HG02943 (cell line): Measurements from ENCODE around the gene GMPPA.

Experiments used
- ATAC-seq: cut with Tn5 transposase; IDR thresholded peaks from one replicate; pipeline ENCODE4 v1.9.1; 2021; ENCODE audit warnings: mild to moderate bottlenecking, low read depth, moderate library complexity; ENCODE audit not compliant: unreplicated experiment

The GMPPA gene

DNA sequence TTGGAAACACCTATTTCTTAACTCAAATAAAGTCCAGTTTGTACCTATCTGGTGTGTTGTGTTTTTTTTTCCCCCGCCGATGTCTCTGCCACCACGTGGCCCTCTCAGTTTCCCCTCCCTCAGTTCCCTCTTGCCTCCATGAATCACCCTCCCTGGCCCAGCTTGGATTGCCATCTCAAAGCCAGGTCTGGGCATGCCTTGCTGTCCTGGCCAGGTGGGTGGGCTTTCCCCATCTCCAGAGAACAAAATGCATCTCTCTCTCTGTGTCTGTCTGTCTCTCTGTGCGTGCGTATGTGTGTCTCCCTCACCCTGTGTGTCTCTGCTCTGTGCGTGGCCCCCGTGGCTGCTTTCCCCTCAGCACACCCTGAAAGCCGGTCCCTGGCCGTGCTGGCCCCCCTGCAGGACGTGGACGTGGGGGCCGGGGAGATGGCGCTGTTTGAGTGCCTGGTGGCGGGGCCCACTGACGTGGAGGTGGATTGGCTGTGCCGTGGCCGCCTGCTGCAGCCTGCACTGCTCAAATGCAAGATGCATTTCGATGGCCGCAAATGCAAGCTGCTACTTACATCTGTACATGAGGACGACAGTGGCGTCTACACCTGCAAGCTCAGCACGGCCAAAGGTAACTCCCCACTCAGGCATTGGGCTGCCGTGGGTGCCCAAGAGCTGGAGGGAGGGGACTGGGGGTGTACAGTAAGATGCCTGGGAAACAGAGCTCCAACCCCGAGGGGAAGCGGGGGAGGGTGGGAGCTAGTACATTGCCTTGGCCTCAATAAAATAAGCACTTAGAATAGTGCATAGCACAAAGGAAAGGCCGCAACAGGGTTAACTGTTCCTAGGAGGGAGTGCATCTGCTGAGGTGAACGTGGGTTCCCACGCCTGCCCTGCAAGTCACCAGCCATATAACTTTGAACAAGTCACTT is 31.6 kb upstream of the GMPPA start:
- no peak for ATAC-seq

DNA sequence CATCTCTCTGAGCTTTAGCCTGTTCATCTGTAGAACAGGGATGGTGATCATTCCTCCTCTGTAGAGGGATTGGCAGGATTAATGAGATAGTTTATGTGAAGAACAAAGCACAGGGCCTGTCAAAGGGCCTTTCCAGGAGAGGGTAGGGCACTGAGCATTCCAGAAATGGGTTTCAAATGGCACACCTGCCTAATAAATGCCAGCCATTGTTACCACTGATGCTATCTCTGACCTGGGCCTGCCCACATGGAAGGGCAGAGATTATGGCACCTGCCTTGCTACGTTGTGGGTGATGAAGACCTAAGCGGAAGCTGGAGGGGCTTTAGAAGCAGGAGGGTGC is 31.0 kb upstream of the GMPPA start:
- no peak for ATAC-seq

DNA sequence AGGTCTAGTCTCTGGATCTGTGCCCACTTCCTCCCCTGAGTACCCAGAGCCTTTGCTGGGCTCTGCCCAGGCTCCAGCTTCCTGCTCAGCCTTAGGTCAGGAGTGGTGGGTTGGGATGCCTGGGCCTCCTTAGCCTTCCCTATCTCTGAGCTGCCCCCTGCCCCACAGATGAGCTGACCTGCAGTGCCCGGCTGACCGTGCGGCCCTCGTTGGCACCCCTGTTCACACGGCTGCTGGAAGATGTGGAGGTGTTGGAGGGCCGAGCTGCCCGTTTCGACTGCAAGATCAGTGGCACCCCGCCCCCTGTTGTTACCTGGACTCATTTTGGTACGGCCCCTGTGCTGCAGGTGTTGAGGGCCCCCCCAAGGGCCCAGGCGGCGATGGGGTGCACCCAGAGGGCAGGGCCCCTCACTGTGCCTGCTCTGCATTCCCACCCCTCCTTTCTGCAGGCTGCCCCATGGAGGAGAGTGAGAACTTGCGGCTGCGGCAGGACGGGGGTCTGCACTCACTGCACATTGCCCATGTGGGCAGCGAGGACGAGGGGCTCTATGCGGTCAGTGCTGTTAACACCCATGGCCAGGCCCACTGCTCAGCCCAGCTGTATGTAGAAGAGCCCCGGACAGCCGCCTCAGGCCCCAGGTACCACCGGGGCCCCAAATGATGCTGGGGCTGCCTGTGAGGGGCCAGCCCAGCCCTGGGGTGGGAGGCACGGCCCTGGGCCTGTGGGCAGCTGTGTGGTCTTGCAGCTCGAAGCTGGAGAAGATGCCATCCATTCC is 30.1 kb upstream of the GMPPA start:
- ATAC-seq, result no peak

DNA sequence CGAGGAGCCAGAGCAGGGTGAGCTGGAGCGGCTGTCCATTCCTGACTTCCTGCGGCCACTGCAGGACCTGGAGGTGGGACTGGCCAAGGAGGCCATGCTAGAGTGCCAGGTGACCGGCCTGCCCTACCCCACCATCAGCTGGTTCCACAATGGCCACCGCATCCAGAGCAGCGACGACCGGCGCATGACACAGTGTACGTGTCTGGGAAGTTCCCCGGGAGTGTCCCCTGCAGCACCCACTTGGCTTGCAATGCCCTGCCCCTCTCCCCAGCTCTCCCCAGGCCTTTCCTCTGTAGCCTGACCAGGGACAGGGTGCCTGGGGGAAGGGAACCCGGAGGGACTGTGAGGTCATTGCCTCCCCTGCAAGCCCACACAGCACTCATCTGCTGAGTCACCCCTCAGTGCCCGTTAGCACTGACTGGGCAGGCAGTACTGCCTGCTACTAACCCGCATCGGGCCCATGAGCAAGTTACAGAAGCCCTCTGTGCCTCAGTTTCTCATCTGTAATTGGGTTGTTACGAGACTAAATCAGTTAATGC is 29.4 kb upstream of the GMPPA start:
- ATAC-seq, result no peak

DNA sequence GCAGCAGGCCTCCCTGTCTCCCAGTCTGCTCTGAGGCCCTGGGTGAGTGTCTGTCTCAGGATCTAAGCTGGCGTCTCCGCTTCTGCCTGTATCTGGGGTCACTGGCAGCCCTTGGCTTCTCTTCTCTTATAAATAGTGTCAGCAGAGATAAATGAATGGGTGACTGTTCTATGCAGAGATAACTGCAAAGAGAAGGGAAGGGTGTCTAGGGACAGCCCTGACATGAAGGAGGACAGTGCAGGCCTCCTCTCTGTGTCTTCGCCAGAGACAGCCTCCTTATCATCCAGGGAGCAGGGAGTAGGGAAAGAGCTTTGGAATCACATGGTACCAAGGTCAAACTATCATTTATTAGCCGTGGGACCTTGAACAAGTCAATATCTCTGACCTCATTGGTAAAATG is 28.3 kb upstream of the GMPPA start:
- no peak for ATAC-seq

DNA sequence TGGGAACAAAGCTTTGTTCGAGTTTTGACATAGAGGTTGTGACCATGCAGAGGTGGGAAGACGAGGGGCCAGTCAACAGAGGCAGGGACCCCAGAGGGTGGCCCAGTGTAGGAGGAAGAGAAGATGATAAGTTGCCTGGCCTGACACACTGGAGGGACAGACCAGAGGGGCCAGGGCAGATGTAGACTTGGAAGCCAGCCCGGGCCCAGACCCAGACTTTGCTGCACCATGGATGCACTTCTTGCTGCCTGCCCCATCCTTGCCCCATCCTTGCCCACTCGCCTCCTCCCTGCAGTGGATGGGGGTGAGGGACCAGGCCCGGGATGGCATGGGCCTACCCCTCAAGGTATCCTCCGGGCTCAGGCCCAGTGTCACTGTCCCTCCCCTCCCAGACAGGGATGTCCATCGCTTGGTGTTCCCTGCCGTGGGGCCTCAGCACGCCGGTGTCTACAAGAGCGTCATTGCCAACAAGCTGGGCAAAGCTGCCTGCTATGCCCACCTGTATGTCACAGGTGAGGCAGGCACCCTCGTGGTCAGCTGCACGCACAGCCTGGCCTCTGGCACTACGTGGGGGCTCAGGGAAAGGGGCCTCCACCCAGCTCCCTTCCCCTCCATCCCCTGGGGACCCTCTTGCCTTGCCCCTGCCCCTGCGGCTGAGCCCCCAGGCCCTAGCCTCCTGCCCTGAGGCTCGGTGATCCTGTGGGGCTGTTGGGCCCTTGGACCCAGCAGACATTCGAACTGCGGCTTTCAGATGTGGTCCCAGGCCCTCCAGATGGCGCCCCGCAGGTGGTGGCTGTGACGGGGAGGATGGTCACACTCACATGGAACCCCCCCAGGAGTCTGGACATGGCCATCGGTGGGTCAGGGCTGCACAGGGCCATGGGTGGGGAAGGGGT is 27.0 kb upstream of the GMPPA start:
- no peak for ATAC-seq

DNA sequence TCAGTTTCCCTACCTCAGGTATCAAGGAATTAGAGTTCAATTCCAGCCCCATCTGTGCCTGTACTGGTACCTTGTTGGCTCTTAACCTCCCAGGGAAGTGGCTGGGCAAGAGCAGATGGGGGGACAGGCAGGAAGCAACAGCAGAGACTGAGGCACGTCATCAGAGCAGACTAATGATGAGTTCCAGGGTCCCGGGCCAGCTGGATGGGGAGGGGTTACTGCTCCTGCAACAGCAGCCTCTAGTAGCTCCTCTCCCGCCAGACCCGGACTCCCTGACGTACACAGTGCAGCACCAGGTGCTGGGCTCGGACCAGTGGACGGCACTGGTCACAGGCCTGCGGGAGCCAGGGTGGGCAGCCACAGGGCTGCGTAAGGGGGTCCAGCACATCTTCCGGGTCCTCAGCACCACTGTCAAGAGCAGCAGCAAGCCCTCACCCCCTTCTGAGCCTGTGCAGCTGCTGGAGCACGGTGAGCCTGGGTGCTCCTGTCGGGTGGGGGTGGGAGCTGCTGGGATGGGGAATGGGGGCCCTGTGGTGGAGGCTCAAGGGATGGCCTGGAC is 26.0 kb upstream of the GMPPA start:
- no peak for ATAC-seq

DNA sequence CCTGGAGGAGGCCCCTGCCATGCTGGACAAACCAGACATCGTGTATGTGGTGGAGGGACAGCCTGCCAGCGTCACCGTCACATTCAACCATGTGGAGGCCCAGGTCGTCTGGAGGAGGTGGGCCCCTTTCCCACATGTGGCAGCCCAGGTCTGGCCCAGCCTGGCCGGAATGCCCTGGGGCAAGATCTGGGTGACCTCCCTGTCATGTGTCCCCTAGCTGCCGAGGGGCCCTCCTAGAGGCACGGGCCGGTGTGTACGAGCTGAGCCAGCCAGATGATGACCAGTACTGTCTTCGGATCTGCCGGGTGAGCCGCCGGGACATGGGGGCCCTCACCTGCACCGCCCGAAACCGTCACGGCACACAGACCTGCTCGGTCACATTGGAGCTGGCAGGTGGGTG is 25.2 kb upstream of the GMPPA start:
- no peak for ATAC-seq

DNA sequence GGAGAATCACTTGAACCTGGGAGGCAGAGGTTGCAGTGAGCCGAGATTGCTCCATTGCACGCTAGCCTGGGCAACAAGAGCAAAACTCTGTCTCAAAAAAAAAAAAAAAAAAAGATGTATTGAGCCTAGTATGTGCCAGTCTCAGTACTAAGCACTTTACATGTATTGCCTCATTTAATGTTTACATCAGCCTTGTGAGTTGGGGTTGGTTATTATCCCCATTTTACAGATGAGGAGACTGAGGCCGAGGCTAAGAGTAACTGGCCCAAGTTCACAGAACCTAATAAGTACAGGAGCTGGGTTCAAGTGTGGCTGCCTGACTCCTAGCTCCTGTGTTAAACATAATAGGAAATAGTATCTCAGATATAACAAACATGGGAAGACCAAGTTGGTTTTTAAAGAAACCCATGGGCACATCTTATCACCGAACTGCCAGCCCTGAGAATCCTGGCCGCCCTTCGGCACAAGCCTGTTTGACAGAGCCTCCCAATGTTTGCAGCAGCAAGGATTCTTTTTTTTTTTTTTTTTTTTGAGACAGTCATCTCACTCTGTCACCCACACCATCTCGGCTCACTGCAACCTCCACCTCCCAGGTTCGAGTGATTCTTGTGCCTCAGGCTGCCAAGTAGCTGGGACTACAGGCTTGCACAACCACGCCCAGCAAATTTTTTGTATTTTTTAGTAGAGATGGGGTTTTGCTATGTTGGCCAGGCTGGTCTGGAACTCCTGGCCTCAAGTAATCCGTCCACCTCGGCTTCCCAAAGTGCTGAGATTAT is 24.2 kb upstream of the GMPPA start:
- ATAC-seq, result no peak

DNA sequence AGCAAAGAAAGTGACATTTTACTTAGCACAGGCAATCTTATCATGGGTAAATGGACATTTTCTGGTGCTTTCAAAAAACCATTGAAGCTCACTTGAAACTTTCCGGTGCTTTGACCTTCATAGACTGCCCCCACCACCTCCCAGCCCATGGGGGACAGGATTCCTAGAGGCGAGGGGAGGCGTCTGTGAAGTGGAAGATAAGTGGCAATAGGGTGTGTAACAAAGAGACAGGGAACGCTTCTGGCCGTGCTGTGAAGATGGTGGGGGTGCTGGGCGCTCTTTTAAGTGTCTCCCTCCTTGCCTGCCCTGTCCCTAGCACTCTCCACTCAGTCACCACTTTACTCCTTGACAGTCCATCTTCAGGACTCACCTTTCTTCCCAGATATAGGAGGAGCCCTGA is 23.4 kb upstream of the GMPPA start:
- no peak for ATAC-seq

DNA sequence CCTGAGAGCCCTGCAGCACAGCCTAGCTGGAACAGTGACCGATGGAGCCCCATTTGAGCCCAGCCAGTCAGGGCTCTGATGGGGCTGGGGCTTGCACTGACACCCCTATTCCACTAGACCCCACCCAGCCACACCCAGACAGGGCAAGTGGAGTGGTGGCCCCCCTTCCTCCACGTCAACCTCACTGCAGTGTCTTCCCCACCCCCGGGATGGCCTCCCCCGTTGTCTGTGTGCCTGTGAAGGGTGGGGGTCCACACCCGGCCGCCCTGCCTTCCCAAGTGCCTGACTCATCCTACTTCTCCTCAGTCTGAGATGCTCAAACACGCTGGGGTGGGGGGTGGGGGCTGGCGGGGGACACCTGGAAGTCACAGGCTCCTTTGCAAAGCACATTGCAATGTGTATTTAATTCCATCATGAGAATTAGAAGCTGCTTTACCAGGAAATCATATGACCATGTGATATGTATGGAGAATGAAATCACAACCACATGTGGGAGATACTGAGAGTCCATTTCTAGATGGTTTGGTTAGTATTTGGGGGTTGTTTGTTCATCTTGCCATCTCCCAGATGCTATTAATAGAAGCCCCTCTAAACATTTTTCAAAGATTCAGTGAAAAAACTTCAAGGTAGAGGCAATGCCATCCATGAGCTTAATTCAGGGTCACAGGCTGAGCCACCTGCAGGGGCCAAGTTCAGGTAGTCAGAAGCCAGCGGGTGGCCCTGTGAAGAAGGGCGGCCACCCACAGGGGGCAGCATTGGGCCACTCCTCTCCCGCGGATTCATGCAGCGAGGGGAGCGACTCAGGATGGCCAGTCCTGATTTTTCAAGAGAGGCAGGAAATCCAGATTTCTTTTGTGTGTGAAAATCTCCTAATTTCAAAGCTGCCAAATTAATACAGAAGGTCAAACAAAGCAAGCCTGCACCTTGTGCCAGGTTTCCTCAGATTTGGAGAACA is 22.7 kb upstream of the GMPPA start:
- no peak for ATAC-seq

DNA sequence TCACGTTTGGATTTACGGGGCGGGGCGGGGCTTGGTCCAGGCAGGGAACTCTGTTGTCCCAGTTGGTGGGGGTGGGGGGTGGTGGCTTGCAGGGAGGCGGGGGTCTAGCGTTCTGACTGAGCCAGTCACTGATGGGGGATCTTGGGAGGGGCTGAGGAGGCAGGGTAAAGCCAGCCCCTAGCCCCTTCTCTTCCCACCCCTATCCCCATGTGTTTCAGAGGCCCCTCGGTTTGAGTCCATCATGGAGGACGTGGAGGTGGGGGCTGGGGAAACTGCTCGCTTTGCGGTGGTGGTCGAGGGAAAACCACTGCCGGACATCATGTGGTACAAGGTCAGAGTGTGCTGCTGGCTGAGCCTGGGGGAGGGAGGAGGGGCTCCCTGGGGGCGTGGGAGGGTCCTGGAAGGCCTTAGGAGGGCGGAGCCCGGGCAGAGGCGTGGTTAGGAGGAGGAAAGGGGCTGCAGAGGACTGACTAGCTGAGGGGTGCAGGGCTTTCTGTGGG is 22.0 kb upstream of the GMPPA start:
- no peak for ATAC-seq

DNA sequence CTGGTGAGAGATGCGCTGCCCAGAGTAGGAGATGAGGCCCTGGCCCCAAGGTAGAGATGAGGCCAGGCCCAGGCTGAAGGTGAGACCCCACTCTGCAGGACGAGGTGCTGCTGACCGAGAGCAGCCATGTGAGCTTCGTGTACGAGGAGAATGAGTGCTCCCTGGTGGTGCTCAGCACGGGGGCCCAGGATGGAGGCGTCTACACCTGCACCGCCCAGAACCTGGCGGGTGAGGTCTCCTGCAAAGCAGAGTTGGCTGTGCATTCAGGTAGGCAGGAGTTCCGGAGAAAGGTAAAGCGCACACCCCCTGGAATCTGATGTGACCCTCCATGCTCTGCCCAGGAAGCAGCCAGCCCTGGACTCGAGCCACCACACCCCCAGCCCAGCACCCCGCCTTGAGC is 21.5 kb upstream of the GMPPA start:
- no peak for ATAC-seq

DNA sequence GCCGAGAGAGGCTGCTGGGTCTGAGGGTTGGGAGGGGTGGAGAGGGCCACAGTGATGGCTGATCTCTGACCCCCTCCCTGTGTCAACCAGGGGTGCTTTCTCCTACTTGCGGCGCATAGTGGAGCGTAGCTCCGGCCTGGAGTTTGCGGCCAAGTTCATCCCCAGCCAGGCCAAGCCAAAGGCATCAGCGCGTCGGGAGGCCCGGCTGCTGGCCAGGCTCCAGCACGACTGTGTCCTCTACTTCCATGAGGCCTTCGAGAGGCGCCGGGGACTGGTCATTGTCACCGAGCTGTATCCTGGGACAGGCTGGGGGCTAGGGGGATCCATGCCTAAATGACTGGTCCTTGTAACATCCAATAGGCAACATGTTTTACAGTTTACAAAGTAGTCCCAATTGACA is 20.9 kb upstream of the GMPPA start:
- no peak for ATAC-seq

DNA sequence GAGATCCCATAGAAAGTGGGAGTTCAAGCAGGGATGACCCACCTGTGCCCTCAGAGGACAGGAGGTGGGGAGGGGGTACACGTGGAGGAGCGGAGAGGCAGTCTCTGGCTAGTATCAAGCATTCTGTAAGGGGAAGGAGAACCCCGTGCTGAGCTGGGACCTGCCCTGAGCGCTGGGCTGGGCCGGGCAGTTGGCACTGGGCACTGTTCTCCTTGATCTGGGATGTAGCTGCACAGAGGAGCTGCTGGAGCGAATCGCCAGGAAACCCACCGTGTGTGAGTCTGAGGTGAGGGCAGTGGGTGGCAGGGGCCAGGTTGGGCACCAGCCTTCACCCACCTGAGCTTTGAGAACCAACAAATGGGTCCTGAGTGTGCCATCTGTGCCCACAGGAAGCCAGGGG is 19.8 kb upstream of the GMPPA start:
- no peak for ATAC-seq

DNA sequence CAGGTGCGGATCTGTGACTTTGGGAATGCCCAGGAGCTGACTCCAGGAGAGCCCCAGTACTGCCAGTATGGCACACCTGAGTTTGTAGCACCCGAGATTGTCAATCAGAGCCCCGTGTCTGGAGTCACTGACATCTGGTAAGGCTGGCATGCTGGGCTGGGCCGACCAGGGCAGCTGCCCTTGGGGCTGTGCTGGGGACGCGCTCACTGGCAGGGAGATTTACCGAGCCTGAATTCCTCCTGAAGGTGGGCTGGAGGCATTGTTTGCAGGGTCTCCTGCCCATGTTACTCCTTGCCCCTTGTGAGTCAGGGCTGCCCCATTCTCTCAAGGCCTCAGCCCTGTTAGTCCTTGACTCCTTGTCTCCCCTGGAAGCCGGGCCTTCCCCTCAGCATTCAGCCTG is 18.7 kb upstream of the GMPPA start:
- no peak for ATAC-seq

DNA sequence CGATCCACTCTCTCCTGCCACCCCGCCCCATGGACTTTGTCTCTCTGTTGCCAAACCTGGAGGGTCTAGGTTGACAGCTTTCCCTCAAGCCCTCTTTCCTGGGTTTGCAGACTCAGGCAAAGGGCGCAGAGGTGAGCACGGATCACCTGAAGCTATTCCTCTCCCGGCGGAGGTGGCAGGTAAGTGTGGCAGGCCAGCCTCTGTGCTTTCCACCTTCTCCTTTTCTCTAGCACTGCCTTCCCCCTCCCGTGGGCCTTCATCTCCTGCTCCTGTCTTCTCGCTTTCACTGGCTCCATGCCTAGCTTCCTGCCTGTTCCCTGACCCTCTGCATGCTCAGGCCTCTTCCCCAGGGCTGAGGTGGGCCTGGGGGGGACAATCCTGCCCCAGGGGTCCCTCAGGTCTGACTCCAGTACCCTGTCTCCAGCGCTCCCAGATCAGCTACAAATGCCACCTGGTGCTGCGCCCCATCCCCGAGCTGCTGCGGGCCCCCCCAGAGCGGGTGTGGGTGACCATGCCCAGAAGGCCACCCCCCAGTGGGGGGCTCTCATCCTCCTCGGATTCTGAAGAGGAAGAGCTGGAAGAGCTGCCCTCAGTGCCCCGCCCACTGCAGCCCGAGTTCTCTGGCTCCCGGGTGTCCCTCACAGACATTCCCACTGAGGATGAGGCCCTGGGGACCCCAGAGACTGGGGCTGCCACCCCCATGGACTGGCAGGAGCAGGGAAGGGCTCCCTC is 15.9 kb upstream of the GMPPA start:
- no peak for ATAC-seq
